GM21526 (cell line): ENCODE data around the gene DIPK1C.

Experiments
- ATAC-seq: cut with Tn5 transposase; IDR thresholded peaks from one replicate; pipeline ENCODE4 v1.9.1; 2021; ENCODE audit warnings: moderate library complexity; ENCODE audit not compliant: unreplicated experiment, low FRiP score

DIPK1C gene

DNA sequence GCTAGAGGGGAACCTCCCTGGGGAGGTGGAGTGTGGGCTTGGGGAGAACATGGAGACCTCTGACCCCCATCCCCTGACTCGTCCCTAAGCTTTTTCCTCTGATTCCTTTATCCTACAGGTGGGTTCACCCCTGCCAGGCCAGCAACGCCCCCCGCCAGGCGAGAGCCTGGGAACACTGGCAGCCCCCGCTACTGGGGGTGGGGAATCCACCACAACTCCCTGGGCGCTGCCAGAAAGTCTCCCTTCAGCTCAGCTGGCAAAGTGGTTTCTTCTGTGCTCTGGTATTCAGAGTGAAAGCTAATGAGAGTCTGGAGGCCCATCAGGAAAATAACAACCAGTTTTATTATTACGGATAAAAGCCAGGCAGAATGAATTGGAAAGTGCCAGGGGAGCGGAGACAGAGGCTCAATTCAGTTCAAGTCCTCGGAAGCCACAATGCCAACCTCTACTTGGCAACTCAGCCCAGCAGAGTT lies 2.8 kb downstream of the DIPK1C start:
- ATAC-seq = no peak

DNA sequence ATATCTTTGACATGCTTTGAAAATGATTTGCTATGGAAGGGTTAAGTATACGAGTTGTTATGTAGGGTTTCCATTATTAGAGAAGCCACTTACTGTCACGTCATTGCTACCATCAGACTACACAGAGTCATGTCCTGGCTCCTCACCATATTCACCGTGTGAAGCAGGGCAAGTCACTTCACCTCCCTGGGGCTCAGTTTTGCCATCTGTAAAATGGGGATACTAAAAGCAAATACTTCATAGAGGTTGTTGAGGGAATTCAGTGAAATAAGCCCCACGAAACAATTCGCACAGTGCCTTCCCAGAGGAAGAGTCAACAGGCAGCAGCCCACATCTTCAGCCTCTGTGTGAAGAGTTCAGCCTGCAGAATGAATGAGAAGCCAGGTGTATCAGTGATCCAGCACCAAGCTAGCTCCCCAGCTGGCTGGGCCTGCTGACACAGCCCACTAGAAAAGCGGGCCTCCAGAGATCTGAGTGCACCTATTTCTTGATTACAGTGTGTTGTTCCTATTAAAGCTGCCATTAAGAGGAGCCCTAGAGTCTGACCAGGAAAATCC lies 3.4 kb downstream of the DIPK1C start:
- ATAC-seq = no peak

DNA sequence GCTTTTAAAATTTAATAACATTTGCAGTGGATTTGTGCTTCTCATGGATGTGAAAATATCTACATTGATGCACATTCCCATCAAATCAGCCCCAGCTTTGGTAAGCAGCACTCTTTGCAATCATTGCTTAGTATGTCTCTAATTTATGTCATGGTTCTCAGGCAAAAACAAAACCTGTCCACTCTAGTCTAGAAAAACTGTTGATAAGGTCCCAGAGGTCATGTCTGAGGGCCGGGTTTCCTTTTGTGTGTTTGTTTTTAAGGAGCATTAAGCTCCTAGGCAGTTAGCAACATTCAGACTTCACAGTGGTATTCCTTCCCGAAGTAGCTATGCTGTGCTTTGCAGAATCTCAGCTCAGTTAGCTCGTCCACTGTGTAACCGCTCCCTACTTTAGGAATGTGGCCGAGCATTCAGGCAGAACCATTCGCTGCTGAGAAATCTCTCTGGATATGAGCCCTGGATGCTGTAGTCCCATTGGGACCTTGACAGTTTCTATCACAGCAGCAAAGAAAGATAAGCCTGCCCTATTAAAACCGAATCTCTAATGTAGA lies 4.0 kb downstream of the DIPK1C start:
- ATAC-seq = no peak

GRCh38 chr18:74451148-74451547 lies 6.0 kb downstream of the DIPK1C start:
- no peak for ATAC-seq

DNA sequence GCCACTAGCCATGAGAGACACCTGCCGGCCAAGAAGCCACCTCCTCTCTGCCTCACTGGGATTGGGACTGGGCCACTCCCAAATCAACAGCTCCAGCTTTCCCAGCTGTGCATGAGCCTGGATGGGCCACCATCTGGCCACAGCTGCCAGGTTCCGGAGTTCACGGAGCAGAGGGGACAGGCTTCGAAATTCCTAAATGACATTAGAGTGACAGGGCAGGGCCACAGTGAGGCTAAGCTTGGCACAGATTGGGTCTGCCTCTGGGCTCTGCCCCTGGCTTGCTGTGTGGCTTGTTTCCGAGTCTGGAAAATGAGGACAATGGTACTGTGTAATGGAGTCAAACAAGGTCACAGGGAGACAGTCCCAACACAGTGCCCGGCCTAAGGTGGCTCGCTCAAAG lies 6.5 kb downstream of the DIPK1C start:
- no peak for ATAC-seq

- no peak for ATAC-seq
Observed at GRCh38 chr18:74447404-74448152, 9.5 kb downstream of the DIPK1C start.

DNA sequence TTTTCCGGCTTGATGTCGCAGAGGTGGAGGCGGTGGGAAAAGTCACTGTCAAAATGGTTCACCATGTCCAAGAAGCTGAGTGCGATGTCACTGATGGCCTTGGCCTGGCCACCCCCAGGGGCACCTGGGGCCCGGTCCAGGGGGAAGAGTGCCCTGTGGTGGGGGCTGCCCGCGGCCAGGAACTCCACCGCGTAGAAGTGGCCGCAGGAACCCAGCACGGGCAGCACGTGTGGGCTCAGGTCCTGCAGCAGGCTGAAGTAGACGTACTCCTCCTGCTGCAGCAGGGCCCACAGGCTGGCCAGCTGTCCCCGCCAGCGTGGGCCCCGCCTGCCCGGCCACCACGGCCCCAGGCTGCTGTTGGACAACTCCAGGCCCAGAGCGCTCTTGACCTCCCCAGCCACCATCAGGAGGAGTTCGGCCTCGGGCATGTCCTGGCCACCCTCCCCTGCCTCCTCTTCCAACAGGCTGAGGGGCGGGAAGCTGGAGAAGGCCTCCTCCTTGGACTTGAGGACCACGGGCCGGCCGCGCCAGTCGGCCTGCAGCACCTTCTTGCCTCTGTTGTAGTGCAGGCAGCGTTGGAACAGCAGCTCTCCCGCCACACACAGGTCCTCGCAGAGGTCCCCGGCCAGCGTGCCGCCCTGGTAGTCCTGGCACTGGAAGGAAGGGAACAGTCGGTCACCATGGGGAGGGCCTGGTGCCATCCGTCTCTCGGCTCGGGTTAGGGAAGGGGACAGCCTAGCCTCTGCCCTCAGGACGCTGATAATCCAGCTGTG lies 10.3 kb downstream of the DIPK1C start:
- no peak for ATAC-seq

GRCh38 chr18:74446178-74446577 lies 10.9 kb downstream of the DIPK1C start:
- no peak for ATAC-seq

GRCh38 chr18:74445585-74445984 lies 11.5 kb downstream of the DIPK1C start:
- ATAC-seq = no peak

- no peak for ATAC-seq
Observed at GRCh38 chr18:74444104-74444503, 13.0 kb downstream of the DIPK1C start.

- ATAC-seq = no peak
Observed at GRCh38 chr18:74440808-74441427, 16.2 kb downstream of the DIPK1C start.

DNA sequence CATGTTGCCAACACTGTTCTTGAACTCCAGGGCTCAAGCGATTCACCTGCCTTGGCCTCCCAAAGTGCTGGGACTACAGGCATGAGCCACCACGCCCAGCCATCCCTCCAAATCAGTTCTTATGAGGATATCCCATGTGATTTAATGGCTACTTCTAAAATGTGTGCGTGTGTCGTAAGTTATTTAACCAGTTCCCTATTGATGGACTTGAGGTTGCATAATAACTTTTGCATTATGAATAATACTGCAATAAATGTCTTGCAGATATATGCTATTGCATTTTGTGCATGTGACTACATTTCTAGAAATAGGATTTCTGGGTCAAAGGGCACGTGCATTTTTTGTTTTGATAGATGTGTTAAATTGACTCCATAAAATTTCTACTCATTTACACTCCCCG lies 19.0 kb downstream of the DIPK1C start:
- ATAC-seq = no peak

DNA sequence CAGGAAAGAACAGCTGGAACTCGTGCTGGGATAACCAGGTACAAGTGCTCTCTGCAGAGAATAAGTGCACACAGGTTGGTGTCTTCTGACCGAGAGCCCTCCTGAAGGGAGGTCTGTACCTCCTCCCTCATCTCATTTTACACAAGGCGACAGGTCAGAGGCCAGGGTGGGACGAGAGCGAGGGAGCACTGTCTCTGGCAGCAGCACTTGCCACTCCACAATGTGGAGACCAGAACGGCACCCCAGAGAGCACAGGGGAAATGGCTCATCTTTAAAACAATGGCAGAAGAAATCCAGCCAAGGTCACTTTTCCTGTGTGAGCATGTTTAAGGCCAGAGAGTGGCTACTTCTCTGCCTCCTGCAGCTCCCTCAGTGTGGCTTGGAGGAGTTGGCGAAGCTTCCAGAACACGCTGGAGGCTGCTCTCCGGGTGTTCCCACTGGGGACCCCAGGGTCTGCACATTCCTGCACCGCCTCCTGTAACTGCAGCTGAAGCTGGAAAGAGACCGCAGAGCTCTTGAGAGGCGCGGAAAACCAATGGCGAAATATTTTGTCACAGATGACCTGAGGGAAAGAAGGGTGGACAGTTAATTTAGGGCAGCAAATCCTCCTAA lies 20.8 kb downstream of the DIPK1C start:
- no peak for ATAC-seq

DNA sequence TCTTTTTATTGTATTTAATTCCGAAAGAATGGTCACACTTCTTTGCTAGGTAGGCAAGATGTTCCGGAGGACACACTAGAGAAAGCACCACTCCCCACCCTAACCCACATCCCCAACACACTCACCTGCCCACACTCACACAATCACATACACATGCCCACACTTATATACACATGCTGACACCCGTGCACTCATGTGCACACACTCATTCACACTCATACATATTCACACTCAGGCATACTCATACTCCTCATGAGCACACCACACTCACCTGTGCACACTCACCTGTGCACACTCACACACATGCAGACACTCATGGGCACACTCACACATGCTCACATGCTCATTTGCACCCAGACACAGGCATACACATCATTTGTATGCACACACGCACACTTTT lies 21.4 kb downstream of the DIPK1C start:
- ATAC-seq = no peak

- ATAC-seq = no peak
Observed at GRCh38 chr18:74434466-74434865, 22.6 kb downstream of the DIPK1C start.

GRCh38 chr18:74430806-74431571 lies 26.1 kb downstream of the DIPK1C start:
- ATAC-seq = no peak

- no peak for ATAC-seq
Observed at GRCh38 chr18:74430231-74430630, 26.9 kb downstream of the DIPK1C start.

GRCh38 chr18:74429096-74429495 lies 28.0 kb downstream of the DIPK1C start:
- no peak for ATAC-seq

- ATAC-seq = no peak
Observed at GRCh38 chr18:74427442-74428112, 29.5 kb downstream of the DIPK1C start.
